ENCODE measurements around the gene PROZ. TPM values are rescaled to one million over a fixed set of nuclear protein-coding genes. Genes with fewer than 3 reads are reported as not detected.

PROZ gene
- total RNA-seq, 6 donors from 2014 or later = not detected

DNA sequence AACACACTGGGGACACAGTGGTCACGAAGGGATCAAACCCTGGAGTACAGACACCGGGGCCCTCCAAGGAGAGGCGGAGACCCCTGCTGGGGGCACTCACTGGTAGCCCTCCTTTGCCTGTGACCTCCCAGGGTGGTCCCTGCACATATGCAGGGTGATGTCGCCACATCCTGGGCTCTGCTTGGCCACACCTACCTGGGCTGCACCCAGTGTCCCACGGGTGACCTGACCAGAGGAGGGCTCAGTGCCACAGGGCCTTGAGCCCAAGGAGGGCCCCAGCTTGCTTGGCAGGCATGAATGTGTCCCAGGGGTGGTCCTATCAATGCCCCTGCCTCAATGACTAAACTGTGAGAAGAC, 45.9 kb downstream of the PROZ start:
- Histone ChIP-seq H3K4me3 (no peak overlapping the region), H3K27ac (no peak overlapping the region), H3K4me1 (peaks cover 11 to 42% (median 20%) of the 10 kb centered on the region in 4 donors), H3K36me3 (peaks cover 0 to 19% (median 9%) of the 10 kb centered on the region in 4 donors), H3K27me3 (no peaks in the 10 kb centered on the region), H3K9me3 (no peaks in the 10 kb centered on the region)
- no peak for TF ChIP-seq POLR2AphosphoS5 (IDR thresholded peaks at IDR 0.05)
- no peak for TF ChIP-seq POLR2A (IDR thresholded peaks at IDR 0.05)
- TF ChIP-seq EP300 (IDR thresholded peaks at IDR 0.05) = no peak
- TF ChIP-seq, protein P1, sequence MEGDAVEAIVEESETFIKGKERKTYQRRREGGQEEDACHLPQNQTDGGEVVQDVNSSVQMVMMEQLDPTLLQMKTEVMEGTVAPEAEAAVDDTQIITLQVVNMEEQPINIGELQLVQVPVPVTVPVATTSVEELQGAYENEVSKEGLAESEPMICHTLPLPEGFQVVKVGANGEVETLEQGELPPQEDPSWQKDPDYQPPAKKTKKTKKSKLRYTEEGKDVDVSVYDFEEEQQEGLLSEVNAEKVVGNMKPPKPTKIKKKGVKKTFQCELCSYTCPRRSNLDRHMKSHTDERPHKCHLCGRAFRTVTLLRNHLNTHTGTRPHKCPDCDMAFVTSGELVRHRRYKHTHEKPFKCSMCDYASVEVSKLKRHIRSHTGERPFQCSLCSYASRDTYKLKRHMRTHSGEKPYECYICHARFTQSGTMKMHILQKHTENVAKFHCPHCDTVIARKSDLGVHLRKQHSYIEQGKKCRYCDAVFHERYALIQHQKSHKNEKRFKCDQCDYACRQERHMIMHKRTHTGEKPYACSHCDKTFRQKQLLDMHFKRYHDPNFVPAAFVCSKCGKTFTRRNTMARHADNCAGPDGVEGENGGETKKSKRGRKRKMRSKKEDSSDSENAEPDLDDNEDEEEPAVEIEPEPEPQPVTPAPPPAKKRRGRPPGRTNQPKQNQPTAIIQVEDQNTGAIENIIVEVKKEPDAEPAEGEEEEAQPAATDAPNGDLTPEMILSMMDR (IDR thresholded peaks at IDR 0.05) = no peak
- 91% methylated on average over 5 of the region's 5 CpGs; no CpG with 5 or more reads in 1 of the 2 donors for WGBS, 2 donors
- no peak for ATAC-seq (ENCODE audit: low FRiP score in 2 of 2)
- no peak for DNase-seq

GRCh38 chr13:113205428-113205931, 47.0 kb downstream of the PROZ start:
- H3K4me1 ChIP-seq = peaks cover 13 to 49% (median 21%) of the 10 kb centered on the region in 4 donors

GRCh38 chr13:113207460-113207859, 49.0 kb downstream of the PROZ start:
- peak overlapping the region; percentile 82 to 97 (median 90) for H3K4me3 ChIP-seq
- no peak for ATAC-seq (ENCODE audit: low FRiP score in 2 of 2)
- WGBS, 2 donors = 41 to 46% methylated on average over 3 of the region's 3 CpGs
- peaks cover 0 to 11% (median 4%) of the 10 kb centered on the region in 4 donors for H3K36me3 ChIP-seq
- TF ChIP-seq, protein P1 (IDR thresholded peaks at IDR 0.05) = no peak
- TF ChIP-seq POLR2A (IDR thresholded peaks at IDR 0.05) (no peak), EP300 (IDR thresholded peaks at IDR 0.05) (no peak), POLR2AphosphoS5 (IDR thresholded peaks at IDR 0.05) (no peak)
- H3K27ac ChIP-seq = peak overlapping the region in 3 of 4 donors; percentile 97 to 99 (median 98)
- no peaks in the 10 kb centered on the region for H3K27me3 ChIP-seq
- peaks cover 22 to 59% (median 31%) of the 10 kb centered on the region in 4 donors for H3K4me1 ChIP-seq
- no peaks in the 10 kb centered on the region for H3K9me3 ChIP-seq
- DNase-seq = no peak

More at GRCh38 chr13:113205428-113205931, 47.0 kb downstream of the PROZ start:
- Histone ChIP-seq H3K27me3 (no peaks in the 10 kb centered on the region), H3K4me3 (no peak overlapping the region), H3K36me3 (peaks cover 0 to 9% (median 2%) of the 10 kb centered on the region in 4 donors), H3K27ac (no peak overlapping the region), H3K9me3 (no peaks in the 10 kb centered on the region)
- TF ChIP-seq, protein P1 (IDR thresholded peaks at IDR 0.05) = no peak
- TF ChIP-seq POLR2AphosphoS5 (IDR thresholded peaks at IDR 0.05) (no peak), POLR2A (IDR thresholded peaks at IDR 0.05) (no peak)
- DNase-seq (no peak), ATAC-seq (ENCODE audit: low FRiP score in 2 of 2) (no peak)
- 69 to 79% methylated on average over 5 of the region's 5 CpGs for WGBS, 2 donors

GRCh38 chr13:113207890-113208420, 49.5 kb downstream of the PROZ start:
- Histone ChIP-seq H3K27ac (peak overlapping the region; percentile 96 to 99 (median 98)), H3K4me3 (peak overlapping the region; percentile 82 to 97 (median 90)), H3K4me1 (peaks cover 22 to 58% (median 33%) of the 10 kb centered on the region in 4 donors), H3K27me3 (no peaks in the 10 kb centered on the region), H3K36me3 (peaks cover 0 to 11% (median 4%) of the 10 kb centered on the region in 4 donors), H3K9me3 (no peaks in the 10 kb centered on the region)
- WGBS, 2 donors = 0 to 1% methylated on average over 15 to 27 of the region's 44 CpGs
- peak in 1 of 2 donors; percentile 40 for DNase-seq
- TF ChIP-seq EP300 (IDR thresholded peaks at IDR 0.05) = no peak
- TF ChIP-seq, protein P1 (IDR thresholded peaks at IDR 0.05) = peak in 1 of 6 experiments; percentile 15
- TF ChIP-seq POLR2A (IDR thresholded peaks at IDR 0.05) = no peak
- ATAC-seq (ENCODE audit: low FRiP score in 2 of 2) = peak; percentile 44 to 62

Measured in upper lobe of left lung (tissue), 6 donors.